Large intestine (tissue), 3 donors: Measurements from ENCODE around the gene FBXO40. TPM values are rescaled to one million over a fixed set of nuclear protein-coding genes. Genes with fewer than 3 reads are reported as not detected.

Experiments
- DNase-seq, 2 donors: peaks; one replicate each; pipeline versions ENCODE4 v3.0.0 to v3.0.0-alpha.2; 2013
- H3K27ac ChIP-seq: one replicate; pipeline ENCODE4 v1.5.1; 2013; ENCODE audit warnings: low read length
- H3K27me3 ChIP-seq: 2 replicates; pipeline ENCODE4 v1.6.1; 2013; ENCODE audit warnings: low read length; ENCODE audit not compliant: control insufficient read depth, insufficient read depth
- H3K36me3 ChIP-seq: 2 replicates; pipeline ENCODE4 v1.6.1; 2013; ENCODE audit warnings: low read length; ENCODE audit not compliant: control insufficient read depth, insufficient read depth
- H3K4me1 ChIP-seq: one replicate; pipeline ENCODE4 v1.6.1; 2013; ENCODE audit warnings: low read length; ENCODE audit not compliant: control insufficient read depth, insufficient read depth
- H3K4me3 ChIP-seq: one replicate; pipeline ENCODE4 v1.5.1; 2013; ENCODE audit warnings: low read length
- H3K9me3 ChIP-seq: one replicate; pipeline ENCODE4 v1.6.1; 2013; ENCODE audit warnings: mild to moderate bottlenecking, low read depth, low read length, moderate library complexity; ENCODE audit not compliant: control insufficient read depth
- WGBS: methylation state at CpG from one replicate; pipeline ENCODE4 v1.1.5; 2013; ENCODE audit warnings: low lambda C conversion rate; ENCODE audit not compliant: insufficient coverage; 5-methylcytosine and 5-hydroxymethylcytosine counted together
- polyA plus RNA-seq: library from polyadenylated mRNA; unstranded; fragments of 120-200 nt; gene quantifications from one replicate; pipeline ENCODE4 v1.2.1, GENCODE V29; 2013

Gene FBXO40
- polyA plus RNA-seq, 1 donor, result not detected

DNA sequence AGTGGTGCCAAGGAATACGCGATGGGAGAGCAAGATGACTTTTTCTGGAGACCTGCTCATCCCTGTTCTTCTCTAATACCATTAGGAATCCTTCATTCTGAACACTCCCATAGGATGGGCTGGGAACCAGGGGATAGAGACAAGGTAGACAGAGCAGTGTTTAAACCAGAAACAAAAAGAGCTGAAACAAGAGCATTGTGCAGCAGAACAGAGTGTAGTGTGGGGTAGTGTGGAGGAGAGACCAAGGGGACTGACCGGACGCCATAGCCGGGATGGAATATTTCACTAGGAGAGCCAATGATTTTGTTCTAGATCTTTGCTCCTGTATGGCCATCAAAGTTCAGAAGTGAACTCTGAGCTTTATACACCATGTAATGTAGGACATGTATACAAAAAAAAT is 51.9 kb downstream of the FBXO40 start:
- no peak for DNase-seq
- Histone ChIP-seq H3K27ac (no peak overlapping the region), H3K9me3 (no peaks in the 10 kb centered on the region), H3K27me3 (no peaks in the 10 kb centered on the region), H3K4me1 (no peaks in the 10 kb centered on the region), H3K4me3 (no peak overlapping the region), H3K36me3 (no peaks in the 10 kb centered on the region)
- WGBS, result no CpG with 5 or more reads among the region's 5 CpGs

DNA sequence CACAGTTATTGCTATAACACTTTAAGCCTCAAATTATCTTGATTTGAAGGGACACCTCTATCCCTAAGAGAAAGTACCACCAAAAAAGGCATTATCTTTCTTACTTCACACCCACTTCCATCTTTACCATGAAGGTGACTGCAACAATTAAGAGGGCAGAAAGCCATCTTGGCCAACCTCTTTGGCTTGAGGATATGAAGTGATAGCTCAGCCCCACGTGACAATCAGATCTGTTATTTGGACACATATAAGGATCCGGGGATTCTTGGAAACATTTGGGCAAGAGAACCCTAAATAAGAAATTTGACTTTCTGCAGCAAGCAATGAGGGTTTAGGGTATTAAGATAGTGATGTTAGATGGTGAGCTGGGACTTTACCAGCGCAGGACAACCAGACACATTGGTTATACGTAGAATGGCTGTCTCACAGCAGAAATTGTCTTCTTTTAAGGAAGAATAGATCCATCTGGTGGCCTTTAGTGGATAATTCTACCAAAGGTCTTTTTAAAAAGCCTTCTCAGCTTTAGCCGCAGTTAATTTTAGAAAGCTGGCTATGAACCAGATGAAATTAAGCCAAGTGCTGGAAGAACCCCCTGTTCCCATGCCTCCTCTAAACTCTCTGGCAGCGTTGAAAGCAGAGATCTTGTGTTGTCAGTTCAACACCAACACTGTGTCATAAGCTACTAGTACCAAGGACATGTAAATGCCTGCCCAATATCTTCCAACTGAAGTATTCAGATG is 55.2 kb downstream of the FBXO40 start:
- Histone ChIP-seq H3K36me3 (no peaks in the 10 kb centered on the region), H3K27ac (no peak overlapping the region), H3K4me1 (no peaks in the 10 kb centered on the region), H3K9me3 (no peaks in the 10 kb centered on the region), H3K27me3 (no peaks in the 10 kb centered on the region), H3K4me3 (no peak overlapping the region)
- 60% methylated on average over 1 of the region's 6 CpGs for WGBS
- DNase-seq, result no peak

- no peak for DNase-seq
- Histone ChIP-seq H3K36me3 (no peaks in the 10 kb centered on the region), H3K27me3 (no peaks in the 10 kb centered on the region)
These were observed 56.5 kb downstream of the FBXO40 start for GRCh38 chr3:121649645-121650044.

DNA sequence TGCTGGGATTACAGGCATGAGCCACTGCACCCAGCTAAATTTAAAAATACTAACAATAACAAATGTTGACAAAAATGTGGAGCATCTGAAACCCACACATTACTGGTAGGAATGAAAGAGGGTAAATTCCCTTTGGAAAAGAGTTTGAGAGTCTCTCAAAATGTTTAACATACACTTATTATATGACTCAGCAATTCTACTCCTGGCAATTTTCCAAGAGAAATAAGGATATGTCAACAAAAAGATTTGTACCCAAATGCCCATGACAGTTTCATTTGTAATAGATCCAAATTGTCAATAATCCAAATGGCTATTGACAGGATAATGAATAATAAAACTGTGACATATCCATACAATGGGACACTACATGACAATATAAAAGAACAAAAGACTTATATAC is 58.5 kb downstream of the FBXO40 start:
- DNase-seq, result no peak
- Histone ChIP-seq H3K4me1 (no peaks in the 10 kb centered on the region), H3K36me3 (no peaks in the 10 kb centered on the region), H3K4me3 (no peak overlapping the region), H3K27me3 (no peaks in the 10 kb centered on the region), H3K27ac (no peak overlapping the region), H3K9me3 (no peaks in the 10 kb centered on the region)

More at GRCh38 chr3:121649645-121650044, 56.5 kb downstream of the FBXO40 start:
- Histone ChIP-seq H3K9me3 (no peaks in the 10 kb centered on the region), H3K4me1 (no peaks in the 10 kb centered on the region), H3K27ac (no peak overlapping the region), H3K4me3 (no peak overlapping the region)

GRCh38 chr3:121654493-121655385 is 61.6 kb downstream of the FBXO40 start:
- Histone ChIP-seq H3K27ac (no peak overlapping the region), H3K4me1 (no peaks in the 10 kb centered on the region), H3K27me3 (no peaks in the 10 kb centered on the region), H3K9me3 (no peaks in the 10 kb centered on the region), H3K4me3 (no peak overlapping the region), H3K36me3 (no peaks in the 10 kb centered on the region)
- WGBS, result no CpG with 5 or more reads among the region's 6 CpGs
- no peak for DNase-seq

- no peaks in the 10 kb centered on the region for H3K9me3 ChIP-seq
- no peaks in the 10 kb centered on the region for H3K27me3 ChIP-seq
- DNase-seq, result no peak
- H3K36me3 ChIP-seq, result peaks cover 19% of the 10 kb centered on the region
- no peak overlapping the region for H3K27ac ChIP-seq
- 100% methylated on average over 1 of the region's 6 CpGs for WGBS
- no peak overlapping the region for H3K4me3 ChIP-seq
- H3K4me1 ChIP-seq, result no peaks in the 10 kb centered on the region
These were observed 65.7 kb downstream of the FBXO40 start for GRCh38 chr3:121658716-121659435.

- H3K4me3 ChIP-seq, result no peak overlapping the region
- no peaks in the 10 kb centered on the region for H3K27me3 ChIP-seq
- H3K36me3 ChIP-seq, result peaks cover 26% of the 10 kb centered on the region
- WGBS, result no CpG with 5 or more reads among the region's 3 CpGs
- DNase-seq, result no peak
- H3K9me3 ChIP-seq, result no peaks in the 10 kb centered on the region
- H3K27ac ChIP-seq, result no peak overlapping the region
- no peaks in the 10 kb centered on the region for H3K4me1 ChIP-seq
These were observed 66.4 kb downstream of the FBXO40 start for GRCh38 chr3:121659586-121659985.

DNA sequence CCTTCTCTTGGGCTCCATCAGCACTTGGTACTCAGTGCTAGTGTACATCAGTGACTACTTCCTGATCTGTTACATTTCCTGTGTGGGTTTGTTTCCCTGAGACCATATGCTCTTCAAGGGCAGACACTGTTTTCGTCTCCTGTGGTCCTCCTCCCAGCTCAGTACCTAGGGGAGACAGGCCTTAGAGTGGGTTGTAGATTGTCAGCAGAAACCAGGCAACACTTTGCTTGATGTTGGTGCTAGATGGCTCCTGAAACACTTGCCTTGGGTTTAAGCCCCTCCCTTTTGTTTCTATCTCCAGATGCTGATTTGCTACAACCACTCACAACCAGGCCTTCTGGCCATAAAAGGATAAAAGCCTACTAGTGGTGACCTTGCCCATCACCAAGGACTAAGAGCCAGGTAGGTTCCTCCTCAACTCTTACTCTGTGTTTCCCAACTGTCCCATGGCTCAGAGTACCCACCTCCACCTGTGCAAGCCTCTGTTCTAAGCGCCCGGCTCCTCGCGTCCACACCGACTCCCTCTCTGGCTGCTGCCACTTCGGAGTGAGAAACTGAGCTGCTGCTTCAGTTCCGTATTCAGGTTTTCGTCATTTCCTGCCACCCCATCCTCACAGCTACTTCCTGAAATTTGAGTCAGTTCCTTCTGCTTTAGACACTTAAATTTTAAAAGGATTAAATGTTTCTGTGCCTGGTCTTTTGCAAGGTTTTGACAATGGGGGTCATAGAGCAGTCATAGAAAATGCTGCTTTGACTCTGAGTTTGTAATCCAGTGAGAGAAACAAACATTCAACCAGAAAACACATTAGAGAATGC is 67.4 kb downstream of the FBXO40 start, which contains the start of gene HCLS1:
TSS of gene HCLS1 (minus strand) at position 548 of the 816 bp plus-strand sequence. CDS start 2,556 bp downstream, outside the sequence.
- DNase-seq, result peak in 1 of 2 donors; percentile 30
- Histone ChIP-seq H3K36me3 (peaks cover 34% of the 10 kb centered on the region), H3K27ac (peak within 1 kb of the TSS; percentile 8), H3K27me3 (no peaks in the 10 kb centered on the region), H3K9me3 (no peaks in the 10 kb centered on the region), H3K4me3 (no peak within 1 kb of the TSS), H3K4me1 (no peaks in the 10 kb centered on the region)
- no CpG with 5 or more reads among the region's 9 CpGs for WGBS

GRCh38 chr3:121661376-121661775 is 68.2 kb downstream of the FBXO40 start:
- H3K4me1 ChIP-seq, result no peaks in the 10 kb centered on the region
- 100% methylated on average over 2 of the region's 6 CpGs for WGBS
- no peak overlapping the region for H3K4me3 ChIP-seq
- H3K36me3 ChIP-seq, result peaks cover 42% of the 10 kb centered on the region
- no peaks in the 10 kb centered on the region for H3K27me3 ChIP-seq
- no peak overlapping the region for H3K27ac ChIP-seq
- DNase-seq, result no peak
- H3K9me3 ChIP-seq, result no peaks in the 10 kb centered on the region

DNA sequence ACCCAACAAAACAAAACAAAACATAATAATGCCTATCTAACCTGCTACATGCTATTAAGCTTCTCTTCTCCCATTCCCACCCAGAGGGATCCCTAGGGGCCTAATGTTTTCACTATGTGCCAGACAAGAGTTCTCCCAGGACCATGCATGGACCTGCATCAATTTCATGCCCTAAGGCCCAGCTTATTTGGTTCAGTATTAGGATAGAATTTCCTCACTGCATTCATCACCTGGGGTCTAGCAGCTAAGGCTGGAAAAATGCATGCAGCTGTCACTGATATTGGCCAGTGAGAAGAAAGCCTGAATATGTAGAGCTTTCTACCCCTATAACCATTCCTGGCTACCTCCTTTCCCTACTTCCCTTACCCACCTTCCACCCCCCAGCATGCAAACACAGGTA is 69.6 kb downstream of the FBXO40 start:
- Histone ChIP-seq H3K4me3 (no peak overlapping the region), H3K27me3 (no peaks in the 10 kb centered on the region), H3K27ac (no peak overlapping the region), H3K36me3 (peaks cover 55% of the 10 kb centered on the region), H3K9me3 (no peaks in the 10 kb centered on the region), H3K4me1 (no peaks in the 10 kb centered on the region)
- DNase-seq, result no peak
